GM12872 (cell line): ENCODE data around the gene OSBP.

Experiments used
- CTCF ChIP-seq: IDR thresholded peaks from 3 replicates; pipeline ENCODE4 v1.5.1; 2011; ENCODE audit warnings: low read depth, mild to moderate bottlenecking, low read length, moderate library complexity; ENCODE audit not compliant: insufficient read depth

The OSBP gene

GRCh38 chr11:59559886-59560285 lies 55.7 kb downstream of the OSBP start:
- TF ChIP-seq CTCF = no peak

GRCh38 chr11:59558270-59558643 lies 57.3 kb downstream of the OSBP start:
- no peak for TF ChIP-seq CTCF

GRCh38 chr11:59556917-59557348 lies 58.6 kb downstream of the OSBP start:
- no peak for TF ChIP-seq CTCF

GRCh38 chr11:59556115-59556916 lies 59.3 kb downstream of the OSBP start:
- no peak for TF ChIP-seq CTCF

- TF ChIP-seq CTCF = no peak
These were observed 59.9 kb downstream of the OSBP start for GRCh38 chr11:59555601-59556114.

- TF ChIP-seq CTCF = no peak
These were observed 62.3 kb downstream of the OSBP start for GRCh38 chr11:59553323-59553722.

- TF ChIP-seq CTCF = no peak
These were observed 62.7 kb downstream of the OSBP start for GRCh38 chr11:59552844-59553243.
